ENCODE data around the gene KRT6A. TPM values are rescaled to one million over a fixed set of nuclear protein-coding genes. Genes with fewer than 3 reads are reported as not detected.

Gene KRT6A
- total and polyA plus RNA-seq, 9 of the 15 experiments (the other 6 are each of a cell fraction or from before 2014, with no cell fraction given), result 0.26 TPM; not detected in 8

GRCh38 chr12:52518574-52519386 is 25.7 kb upstream of the KRT6A start:
- no peak for TF ChIP-seq ZBTB33 (CRISPR knock-in tag; IDR thresholded peaks at IDR 0.05)
- TF ChIP-seq ZNF644 (tag; IDR thresholded peaks at IDR 0.05; ENCODE audit: low read depth), result no peak
- no peak for TF ChIP-seq UBTF (IDR thresholded peaks at IDR 0.05; ENCODE audit: borderline replicate concordance in 1 of 2, low read depth in 2 of 2, low read length in 2 of 2)
- TF ChIP-seq KLF10 (CRISPR knock-in tag; IDR thresholded peaks at IDR 0.05), result no peak
- TF ChIP-seq ZNF785 (CRISPR knock-in tag; IDR thresholded peaks at IDR 0.05), result no peak
- no peak for TF ChIP-seq TCF3 (CRISPR knock-in tag; IDR thresholded peaks at IDR 0.05)
- TF ChIP-seq RBM22 (IDR thresholded peaks at IDR 0.05; ENCODE audit: low read depth, low read length, poor library complexity, severe bottlenecking), result no peak
- TF ChIP-seq MAX (CRISPR knock-in tag; IDR thresholded peaks at IDR 0.05), result no peak
- ATAC-seq (no peak), FAIRE-seq (no peak), DNase-seq (ENCODE audit: extremely low read depth in 1 of 4, low spot score in 3 of 4) (no peak)
- Histone ChIP-seq H3K9me3 (replicated peaks; ENCODE audit: control insufficient read depth, insufficient read depth, low read depth, low read length) (no peaks in the 10 kb centered on the region), H4K20me1 (replicated peaks; ENCODE audit: control insufficient read depth, insufficient read depth, low read length) (peaks cover 4% of the 10 kb centered on the region; the same call in 1 of the 2 replicates), H3K4me1 (replicated peaks in 1 of 2; ENCODE audit: control insufficient read depth in 2 of 2, insufficient read depth in 2 of 2, low read length in 2 of 2) (no peaks in the 10 kb centered on the region; a peak in 1 of 5 replicates), H3K4me2 (ENCODE audit: insufficient read depth, low read length) (no peak overlapping the region), H3K27ac (ENCODE audit: extremely low read depth, low read depth, low read length) (no peak overlapping the region), H3K9me1 (ENCODE audit: control insufficient read depth, insufficient read depth, low read length) (no peaks in the 10 kb centered on the region), H2AFZ (ENCODE audit: low read depth, low read length) (no peak overlapping the region), H3K4me3 (no peak overlapping the region), H3K27me3 (ENCODE audit: control insufficient read depth in 2 of 2, insufficient read depth in 2 of 2, low read length in 2 of 2) (peaks cover 21 to 76% of the 10 kb centered on the region in 2 experiments; a peak in 4 of 5 replicates), H3K79me2 (ENCODE audit: control insufficient read depth, insufficient read depth, low read length) (no peaks in the 10 kb centered on the region), H3K9ac (ENCODE audit: insufficient read depth in 1 of 2, low read depth in 2 of 2, low read length in 2 of 2) (no peak overlapping the region), H3K36me3 (ENCODE audit: control insufficient read depth, insufficient read depth, low read length) (no peaks in the 10 kb centered on the region)
- in situ Hi-C loops (cut with MboI), result no loop called here
- ChIA-PET CTCF (ENCODE audit: low intra/inter-chr PET ratio) (no interaction called here), POLR2A (interaction anchor here (0.6 kb wide), 1 partner anchor 166 kb away, joined by 3 read pairs; no protein-coding TSS in a partner anchor)
- no TSS peak for BruUV-seq (replicated peaks)
- intact Hi-C loops (cut with micrococcal nuclease), result no loop called here
- WGBS (ENCODE audit: insufficient coverage, low coverage, missing lambda C conversion rate), result 1% methylated on average over 8 of the region's 8 CpGs
